SK-N-SH (cell line): ENCODE measurements around the gene DNAH3. TPM values are rescaled to one million over a fixed set of nuclear protein-coding genes. Genes with fewer than 3 reads are reported as not detected.

Experiments
- CTCF ChIA-PET: fragments of 300-600, 350-600 bp; formaldehyde crosslinking; extraction: SDS; loops from one replicate; lab custom pipeline; 2021; lab: Yijun Ruan, JAX
- POLR2A ChIA-PET: fragments of 350-600 bp; sonication (Branson Sonifier 250); formaldehyde crosslinking; extraction: SDS; loops from one replicate; lab custom pipeline; 2020; ENCODE audit warnings: antibody characterized with exemption, inconsistent platforms; lab: Yijun Ruan, JAX
- DNase-seq: peaks from one replicate; pipeline ENCODE4 v3.0.0; 2012
- H2AFZ ChIP-seq: fragments of 200-600 bp; sonication (generic); 2 replicates; pipeline ENCODE4 v1.8.1; 2016; ENCODE audit warnings: antibody characterized with exemption, mild to moderate bottlenecking, low read depth
- H3F3A ChIP-seq: fragments of 200-600 bp; sonication (generic); replicated peaks from 2 replicates; pipeline ENCODE3; 2016; ENCODE audit warnings: antibody characterized with exemption, mild to moderate bottlenecking; ENCODE audit not compliant: insufficient read depth
- H3K27ac ChIP-seq, 2 experiments: fragments of 200-500 bp in 1 of 2; fragments of 200-600 bp in 1 of 2; sonication (Bioruptor generic) in 1 of 2; sonication (generic), shearing (Covaris generic) in 1 of 2; 2 replicates each; pipeline versions ENCODE4 v1.5.1 to v1.6.1; 2014 to 2016; ENCODE audit warnings: low read depth in 2 of 2, inconsistent platforms in 1 of 2, low read length in 1 of 2, mild to moderate bottlenecking in 1 of 2, mixed read lengths in 1 of 2
- H3K27me3 ChIP-seq: fragments of 200-600 bp; sonication (generic), shearing (Covaris generic); 2 replicates; pipeline ENCODE4 v1.6.1; 2016; ENCODE audit warnings: mixed run types; ENCODE audit not compliant: insufficient read depth
- H3K36me3 ChIP-seq, 2 experiments: fragments of 200-500 bp in 1 of 2; fragments of 200-600 bp in 1 of 2; sonication (Bioruptor generic) in 1 of 2; sonication (generic) in 1 of 2; replicated peaks in 1 of 2; 2 replicates each; pipeline versions ENCODE3 to v1.5.1; 2014 to 2016; ENCODE audit warnings: low read length in 1 of 2, mild to moderate bottlenecking in 1 of 2; ENCODE audit not compliant: insufficient read depth in 2 of 2, control insufficient read depth in 1 of 2
- H3K4me1 ChIP-seq, 2 experiments: fragments of 200-500 bp in 1 of 2; fragments of 200-600 bp in 1 of 2; sonication (Bioruptor generic) in 1 of 2; sonication (generic), shearing (Covaris generic) in 1 of 2; 2 replicates each; pipeline versions ENCODE4 v1.5.1 to v1.6.1; 2014 to 2016; ENCODE audit warnings: low read depth in 1 of 2, low read length in 1 of 2, mixed run types in 1 of 2; ENCODE audit not compliant: insufficient read depth in 2 of 2, control insufficient read depth in 1 of 2
- H3K4me2 ChIP-seq: fragments of 200-600 bp; sonication (generic), shearing (Covaris generic); 2 replicates; pipeline ENCODE4 v1.6.1; 2017; ENCODE audit warnings: mixed run types
- H3K4me3 ChIP-seq, 2 experiments: fragments of 200-500 bp in 1 of 2; fragments of 200-600 bp in 1 of 2; sonication (Bioruptor generic) in 1 of 2; sonication (generic), shearing (Covaris generic) in 1 of 2; 2 replicates each; pipeline versions ENCODE4 v1.5.1 to v1.8.1; 2014 to 2016; ENCODE audit warnings: low read depth in 2 of 2, inconsistent platforms in 1 of 2, low read length in 1 of 2, mild to moderate bottlenecking in 1 of 2, mixed read lengths in 1 of 2, moderate library complexity in 1 of 2
- H3K79me2 ChIP-seq: fragments of 200-600 bp; sonication (generic); 2 replicates; pipeline ENCODE4 v1.8.1; 2017; ENCODE audit warnings: mild to moderate bottlenecking; ENCODE audit not compliant: insufficient read depth
- H3K9ac ChIP-seq: fragments of 200-600 bp; sonication (generic); 2 replicates; pipeline ENCODE4 v1.6.1; 2017; ENCODE audit warnings: mixed run types
- H3K9me2 ChIP-seq: fragments of 200-600 bp; sonication (generic); 2 replicates; pipeline ENCODE4 v1.6.1; 2017; ENCODE audit warnings: mixed run types
- H3K9me3 ChIP-seq: fragments of 200-600 bp; sonication (generic); 2 replicates; pipeline ENCODE4 v1.6.1; 2017; ENCODE audit warnings: mixed run types, mild to moderate bottlenecking, moderate library complexity
- H4K20me1 ChIP-seq: fragments of 200-600 bp; sonication (generic); 2 replicates; pipeline ENCODE4 v1.6.1; 2017; ENCODE audit warnings: mild to moderate bottlenecking, mixed run types; ENCODE audit not compliant: insufficient read depth
- CHD2 ChIP-seq: fragments of 150-350 bp; IDR thresholded peaks from 2 replicates; pipeline ENCODE4 v1.6.1; 2018; ENCODE audit warnings: low read length; ENCODE audit not compliant: partially characterized antibody
- EZH2phosphoT487 ChIP-seq: fragments of 200-600 bp; sonication (generic); IDR thresholded peaks from 2 replicates; pipeline ENCODE4 v1.6.1; 2017; ENCODE audit warnings: low read depth, mixed run types, mild to moderate bottlenecking, antibody characterized with exemption, moderate library complexity, borderline replicate concordance
- FOXJ3 ChIP-seq: sonication (generic); formaldehyde crosslinking; IDR thresholded peaks from 2 replicates; pipeline ENCODE4 v1.5.1; 2020; ENCODE audit warnings: mild to moderate bottlenecking, missing genetic modification reagents
- JUND ChIP-seq: IDR thresholded peaks from 2 replicates; pipeline ENCODE4 v1.4.0; 2012
- MEF2A ChIP-seq: IDR thresholded peaks from 2 replicates; pipeline ENCODE4 v1.4.0; 2012; ENCODE audit warnings: low read depth, borderline replicate concordance
- MXI1 ChIP-seq: IDR thresholded peaks from 2 replicates; pipeline ENCODE4 v1.6.1; 2012; ENCODE audit warnings: mild to moderate bottlenecking, low read depth, low read length, improper control_type of control experiment
- NFIC ChIP-seq: IDR thresholded peaks from 2 replicates; pipeline ENCODE4 v1.4.0; 2012; ENCODE audit warnings: borderline replicate concordance
- SIN3A ChIP-seq: IDR thresholded peaks from 2 replicates; pipeline ENCODE4 v1.6.1; 2012; ENCODE audit warnings: low read depth, mild to moderate bottlenecking, low read length, moderate library complexity, borderline replicate concordance
- TCF12 ChIP-seq: IDR thresholded peaks from 2 replicates; pipeline ENCODE4 v1.4.0; 2012
- YY1 ChIP-seq: IDR thresholded peaks from 2 replicates; pipeline ENCODE4 v1.4.0; 2012; ENCODE audit warnings: low read depth, mild to moderate bottlenecking
- WGBS: methylation state at CpG from one replicate; pipeline ENCODE4 v1.1.6; 2017; ENCODE audit warnings: low lambda C conversion rate; 5-methylcytosine and 5-hydroxymethylcytosine counted together
- polyA plus RNA-seq, 3 experiments: library from polyadenylated mRNA; depleted of rRNA; stranded (reverse); fragments of >200 nt; gene quantifications; 2 replicates each; pipeline ENCODE4 v1.2.3, GENCODE V29; 2012
- TF ChIP-seq, protein P1 (sequence below): fragments of 150-350 bp; IDR thresholded peaks from 2 replicates; pipeline ENCODE4 v1.6.1; 2017; ENCODE audit warnings: antibody characterized with exemption, low read length, low read depth, borderline replicate concordance
- TF ChIP-seq, protein P2 (sequence below): IDR thresholded peaks from 2 replicates; pipeline ENCODE4 v1.4.0; 2012; ENCODE audit warnings: low read depth, borderline replicate concordance
- TF ChIP-seq, protein P3 (sequence below): fragments of 150-350 bp; IDR thresholded peaks from 2 replicates; pipeline ENCODE4 v1.6.1; 2016; ENCODE audit warnings: mild to moderate bottlenecking, low read depth, low read length

Gene DNAH3
- polyA plus RNA-seq, 1 of the 3 experiments (the other 2 are of a cell fraction): not detected

DNA sequence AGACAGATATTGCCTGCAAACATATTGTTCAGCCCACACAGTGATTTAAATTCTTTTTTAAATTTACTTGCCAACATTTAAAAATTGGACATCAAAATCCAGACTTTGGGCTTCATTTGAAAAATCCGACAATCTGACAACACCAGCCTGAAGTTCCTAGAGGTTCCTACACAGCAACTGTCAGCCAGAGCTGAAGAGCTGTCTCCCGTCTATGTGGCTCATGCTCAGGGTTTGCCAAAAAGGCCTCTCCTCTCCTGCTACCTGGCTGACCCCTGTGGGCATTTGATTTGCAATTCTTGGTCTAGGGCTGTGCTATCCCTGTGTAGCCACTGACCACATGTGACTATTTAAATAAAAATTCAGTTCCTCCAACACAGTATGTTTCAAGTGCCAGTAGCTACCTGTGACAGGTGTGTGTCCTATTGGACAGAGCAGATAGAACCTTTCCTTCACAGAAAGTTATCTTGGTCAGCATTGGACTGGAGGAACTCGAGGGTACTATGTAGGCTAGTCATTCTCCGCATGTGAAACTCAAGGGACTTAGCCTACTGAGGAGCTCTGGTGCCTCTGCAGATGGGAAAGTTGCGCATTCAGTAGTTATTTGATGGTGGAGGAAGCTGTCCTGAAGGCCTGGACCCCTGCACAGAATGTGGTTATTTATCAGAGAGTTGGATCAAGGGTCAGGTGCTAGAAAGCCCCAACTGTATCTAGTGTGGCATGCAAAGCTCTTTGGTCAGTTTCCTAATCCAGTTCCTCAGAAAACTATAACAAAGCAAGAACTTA, 247.3 kb downstream of the DNAH3 start:
- Histone ChIP-seq H3K4me1 (peaks cover 17 to 43% of the 10 kb centered on the region in 2 experiments), H3K9ac (no peak overlapping the region), H3K27ac (peak overlapping the region in 1 of 2 experiments; percentile 85; a peak in 2 of 4 replicates), H4K20me1 (peaks cover 4% of the 10 kb centered on the region; the same call in 1 of the 2 replicates), H3K9me2 (no peaks in the 10 kb centered on the region), H3K79me2 (peaks cover 55% of the 10 kb centered on the region), H3K9me3 (no peaks in the 10 kb centered on the region), H3F3A (peaks cover 21% of the 10 kb centered on the region), H3K36me3 (peaks cover 3 to 5% of the 10 kb centered on the region in 2 experiments), H3K4me2 (0 out of 2 replicates have a peak overlapping the region, but pooled peaks have one; percentile 18), H2AFZ (no peak overlapping the region), H3K4me3 (no peak overlapping the region), H3K27me3 (no peaks in the 10 kb centered on the region)
- ChIA-PET POLR2A (no interaction called here), CTCF (interaction anchor here (1.9 to 2.1 kb wide), 2 partner anchors 53 to 181 kb away, joined by 4 to 6 read pairs; no protein-coding TSS in a partner anchor)
- 92% methylated on average over 2 of the region's 5 CpGs for WGBS
- no peak for DNase-seq
- TF ChIP-seq, protein P1, sequence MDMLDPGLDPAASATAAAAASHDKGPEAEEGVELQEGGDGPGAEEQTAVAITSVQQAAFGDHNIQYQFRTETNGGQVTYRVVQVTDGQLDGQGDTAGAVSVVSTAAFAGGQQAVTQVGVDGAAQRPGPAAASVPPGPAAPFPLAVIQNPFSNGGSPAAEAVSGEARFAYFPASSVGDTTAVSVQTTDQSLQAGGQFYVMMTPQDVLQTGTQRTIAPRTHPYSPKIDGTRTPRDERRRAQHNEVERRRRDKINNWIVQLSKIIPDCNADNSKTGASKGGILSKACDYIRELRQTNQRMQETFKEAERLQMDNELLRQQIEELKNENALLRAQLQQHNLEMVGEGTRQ: no peak
- TF ChIP-seq, protein P2, sequence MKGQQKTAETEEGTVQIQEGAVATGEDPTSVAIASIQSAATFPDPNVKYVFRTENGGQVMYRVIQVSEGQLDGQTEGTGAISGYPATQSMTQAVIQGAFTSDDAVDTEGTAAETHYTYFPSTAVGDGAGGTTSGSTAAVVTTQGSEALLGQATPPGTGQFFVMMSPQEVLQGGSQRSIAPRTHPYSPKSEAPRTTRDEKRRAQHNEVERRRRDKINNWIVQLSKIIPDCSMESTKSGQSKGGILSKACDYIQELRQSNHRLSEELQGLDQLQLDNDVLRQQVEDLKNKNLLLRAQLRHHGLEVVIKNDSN: no peak
- TF ChIP-seq JUND: no peak
- TF ChIP-seq MXI1: no peak
- TF ChIP-seq, protein P3, sequence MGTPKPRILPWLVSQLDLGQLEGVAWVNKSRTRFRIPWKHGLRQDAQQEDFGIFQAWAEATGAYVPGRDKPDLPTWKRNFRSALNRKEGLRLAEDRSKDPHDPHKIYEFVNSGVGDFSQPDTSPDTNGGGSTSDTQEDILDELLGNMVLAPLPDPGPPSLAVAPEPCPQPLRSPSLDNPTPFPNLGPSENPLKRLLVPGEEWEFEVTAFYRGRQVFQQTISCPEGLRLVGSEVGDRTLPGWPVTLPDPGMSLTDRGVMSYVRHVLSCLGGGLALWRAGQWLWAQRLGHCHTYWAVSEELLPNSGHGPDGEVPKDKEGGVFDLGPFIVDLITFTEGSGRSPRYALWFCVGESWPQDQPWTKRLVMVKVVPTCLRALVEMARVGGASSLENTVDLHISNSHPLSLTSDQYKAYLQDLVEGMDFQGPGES: no peak
- no peak for TF ChIP-seq TCF12
- no peak for TF ChIP-seq SIN3A
- no peak for TF ChIP-seq FOXJ3 (CRISPR knock-in tag)

DNA sequence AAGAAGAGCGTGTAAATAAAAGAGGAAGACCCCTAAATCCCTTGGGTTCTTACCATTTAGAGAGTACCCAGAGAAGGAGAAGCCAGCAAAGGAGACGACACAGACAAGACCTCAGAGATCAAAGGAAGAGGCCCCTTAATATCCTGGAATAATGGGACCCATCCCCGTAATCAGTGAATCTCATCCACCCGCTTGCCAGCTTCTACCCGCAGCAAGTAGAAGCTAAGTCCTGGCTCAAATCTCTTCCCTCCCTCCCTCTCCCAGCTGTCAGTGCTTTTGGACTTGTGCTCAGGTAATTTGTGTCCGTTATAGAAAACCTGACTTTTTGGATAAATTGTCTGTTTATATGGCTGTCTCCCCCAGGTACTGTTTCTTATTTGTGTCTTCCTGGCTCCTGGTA, 248.2 kb downstream of the DNAH3 start:
- no peak for DNase-seq
- ChIA-PET CTCF (interaction anchor here (1.9 to 2.1 kb wide), 2 partner anchors 52 to 182 kb away, joined by 4 to 6 read pairs; no protein-coding TSS in a partner anchor), POLR2A (no interaction called here)
- Histone ChIP-seq H3K4me2 (no peak overlapping the region; the same call in 1 of the 2 replicates), H3K4me3 (no peak overlapping the region; a peak in 1 of 4 replicates), H3K9ac (no peak overlapping the region), H3K36me3 (peaks cover 5 to 6% of the 10 kb centered on the region in 2 experiments), H3K79me2 (peaks cover 60% of the 10 kb centered on the region), H3F3A (peaks cover 21% of the 10 kb centered on the region), H3K9me3 (no peaks in the 10 kb centered on the region), H3K4me1 (peaks cover 22 to 42% of the 10 kb centered on the region in 2 experiments), H3K27me3 (no peaks in the 10 kb centered on the region), H2AFZ (no peak overlapping the region), H3K27ac (peak overlapping the region; percentile 93 to 98; a peak in 2 of 4 replicates), H4K20me1 (peaks cover 7% of the 10 kb centered on the region; the same call in 1 of the 2 replicates), H3K9me2 (no peaks in the 10 kb centered on the region)
- WGBS: 90% methylated on average over 6 of the region's 6 CpGs
- TF ChIP-seq JUND (no peak), MEF2A (no peak), CHD2 (no peak), NFIC (no peak), EZH2phosphoT487 (no peak), YY1 (no peak)
- TF ChIP-seq, protein P1: no peak
